Activated T-helper 17 cell treated with anti-CD3 and anti-CD28 coated beads, Interleukin-2, amount 50 U/mL, for 72 hours (primary cell): ENCODE results near the gene SMARCC1. TPM values are rescaled to one million over a fixed set of nuclear protein-coding genes. Genes with fewer than 3 reads are reported as not detected.

ENCODE experiments used
- ATAC-seq: fragments of 150-1000 bp; cut with Tn5 transposase; replicated peaks from 2 replicates; pipeline ENCODE4 v1.10.0; 2021; ENCODE audit warnings: mild to moderate bottlenecking, moderate library complexity
- H3K27ac Mint-ChIP-seq: one replicate; pipeline ENCODE4 v1.8.0; 2022; ENCODE audit warnings: mixed read lengths
- H3K27me3 Mint-ChIP-seq: one replicate; pipeline ENCODE4 v1.8.0; 2022; ENCODE audit warnings: mixed read lengths
- H3K36me3 Mint-ChIP-seq: one replicate; pipeline ENCODE4 v1.8.0; 2022; ENCODE audit warnings: low read depth, mild to moderate bottlenecking, mixed read lengths
- H3K4me1 Mint-ChIP-seq: one replicate; pipeline ENCODE4 v1.8.0; 2022; ENCODE audit warnings: mixed read lengths
- H3K4me3 Mint-ChIP-seq: one replicate; pipeline ENCODE4 v1.8.0; 2022; ENCODE audit warnings: mild to moderate bottlenecking, mixed read lengths
- H3K9me3 Mint-ChIP-seq: one replicate; pipeline ENCODE4 v1.8.0; 2022; ENCODE audit warnings: mixed read lengths
- total RNA-seq, 2 donors: library from RNA; stranded (reverse); gene quantifications; one replicate each; pipeline ENCODE4 v1.2.3, GENCODE V29; 2022

SMARCC1 gene
- total RNA-seq, 2 donors from 2014 or later: 114 to 134 TPM

DNA sequence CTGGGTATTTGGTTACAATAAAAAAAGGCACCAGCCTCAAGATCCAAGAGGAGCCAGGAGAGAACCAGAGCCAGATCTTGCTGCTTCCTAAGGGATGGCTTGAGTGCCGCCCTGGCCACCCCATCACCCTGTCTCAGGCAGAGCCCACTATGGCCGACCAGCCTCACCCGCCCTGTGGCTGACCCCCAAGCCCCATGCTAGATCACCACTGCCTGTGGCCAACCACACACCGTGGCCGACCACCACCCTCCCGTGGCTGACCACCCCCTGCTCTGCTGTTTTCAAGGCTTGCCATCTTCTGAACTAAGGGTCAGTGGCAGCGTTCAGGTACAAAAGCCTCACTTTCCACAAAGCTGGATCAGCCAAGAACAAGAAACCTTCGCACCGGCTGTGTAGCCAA lies 215.0 kb downstream of the SMARCC1 start:
- H3K27ac Mint-ChIP-seq: no peak overlapping the region
- H3K27me3 Mint-ChIP-seq: no peaks in the 10 kb centered on the region
- H3K4me3 Mint-ChIP-seq: no peak overlapping the region
- H3K4me1 Mint-ChIP-seq: no peaks in the 10 kb centered on the region
- H3K9me3 Mint-ChIP-seq: no peaks in the 10 kb centered on the region
- no peak for ATAC-seq
- H3K36me3 Mint-ChIP-seq: no peaks in the 10 kb centered on the region

DNA sequence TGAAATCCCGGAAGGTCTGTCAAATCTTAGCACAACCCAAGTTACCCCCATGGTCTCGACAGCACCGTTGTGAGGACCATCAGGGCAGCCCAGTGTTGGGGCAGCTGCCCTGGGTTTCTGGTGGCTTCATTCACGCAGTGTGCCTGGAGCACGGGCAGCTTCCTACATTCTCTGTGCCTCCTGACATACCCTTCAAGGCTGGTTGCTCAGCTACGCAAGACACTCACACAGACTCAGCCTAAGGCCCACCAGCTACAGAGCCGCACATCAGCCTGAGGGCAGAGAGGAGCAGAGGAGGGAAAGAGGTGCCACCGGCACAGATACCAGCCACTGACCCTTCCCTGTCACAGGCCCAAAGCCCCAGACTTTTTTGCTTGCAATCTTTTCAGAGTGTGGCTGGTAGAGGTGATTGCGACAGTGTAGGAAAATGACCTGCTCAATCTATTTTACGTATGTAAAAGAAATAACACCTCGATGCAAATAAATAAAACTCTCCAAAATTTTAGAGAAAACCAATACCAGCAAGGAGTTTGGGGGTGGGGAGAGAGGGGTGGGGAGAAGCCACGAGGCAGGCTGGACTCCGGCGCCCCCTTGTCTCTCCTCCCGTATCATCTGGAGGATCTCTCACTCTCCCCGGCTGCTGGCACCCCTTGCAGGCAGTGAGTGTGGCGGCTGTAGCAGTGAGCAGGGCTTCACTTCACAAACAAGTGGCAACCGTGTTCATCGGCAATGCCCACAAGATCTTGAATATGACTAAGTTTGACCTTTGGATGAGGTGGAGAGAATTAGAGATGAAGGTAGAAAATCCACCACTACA lies 215.8 kb downstream of the SMARCC1 start:
- ATAC-seq: no peak
- H3K4me3 Mint-ChIP-seq: no peak overlapping the region
- no peaks in the 10 kb centered on the region for H3K4me1 Mint-ChIP-seq
- H3K9me3 Mint-ChIP-seq: no peaks in the 10 kb centered on the region
- H3K27me3 Mint-ChIP-seq: no peaks in the 10 kb centered on the region
- no peaks in the 10 kb centered on the region for H3K36me3 Mint-ChIP-seq
- no peak overlapping the region for H3K27ac Mint-ChIP-seq

DNA sequence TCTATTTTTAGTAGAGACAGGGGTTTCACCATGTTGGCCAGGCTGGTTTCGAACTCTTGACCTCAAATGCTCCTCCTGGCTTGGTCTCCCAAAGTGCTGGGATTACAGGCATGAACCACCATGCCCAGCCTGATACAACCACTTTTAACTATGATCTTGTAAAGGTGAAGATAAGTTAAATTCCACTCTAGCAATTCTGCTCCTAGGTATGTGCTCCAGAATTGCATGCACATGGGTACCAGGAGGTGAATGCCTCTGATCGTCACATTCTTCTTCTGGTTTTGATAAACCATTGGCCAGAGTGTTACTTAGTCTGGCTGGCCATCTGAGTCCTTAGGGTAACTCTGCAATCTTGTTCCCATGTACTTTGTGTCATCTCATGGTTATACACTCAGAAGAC lies 225.3 kb downstream of the SMARCC1 start:
- no peak overlapping the region for H3K27ac Mint-ChIP-seq
- no peaks in the 10 kb centered on the region for H3K36me3 Mint-ChIP-seq
- no peak for ATAC-seq
- no peaks in the 10 kb centered on the region for H3K9me3 Mint-ChIP-seq
- no peaks in the 10 kb centered on the region for H3K4me1 Mint-ChIP-seq
- H3K4me3 Mint-ChIP-seq: no peak overlapping the region
- H3K27me3 Mint-ChIP-seq: peaks cover 7% of the 10 kb centered on the region

DNA sequence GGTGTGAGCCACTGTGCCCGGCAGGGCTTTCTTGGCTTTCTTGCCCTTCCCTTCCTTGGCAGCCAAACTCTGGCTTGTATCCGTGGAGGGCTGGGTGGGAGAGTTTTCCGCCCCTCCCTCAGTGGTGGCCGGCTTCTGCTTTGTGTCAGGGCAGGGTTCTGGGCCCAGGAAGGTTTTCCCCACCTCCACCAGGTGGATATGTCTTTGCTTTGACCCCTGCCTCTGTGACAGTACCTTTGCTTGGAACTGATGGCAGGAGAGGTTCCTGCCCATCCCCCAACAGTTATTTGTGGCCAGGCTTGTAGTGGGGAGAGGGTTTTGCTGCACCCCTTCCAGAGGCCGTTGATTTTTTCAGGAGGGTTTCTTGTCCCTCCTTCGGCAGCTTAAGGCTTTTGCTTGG lies 227.4 kb downstream of the SMARCC1 start:
- H3K4me1 Mint-ChIP-seq: no peaks in the 10 kb centered on the region
- no peaks in the 10 kb centered on the region for H3K9me3 Mint-ChIP-seq
- no peak for ATAC-seq
- H3K36me3 Mint-ChIP-seq: no peaks in the 10 kb centered on the region
- no peak overlapping the region for H3K27ac Mint-ChIP-seq
- H3K27me3 Mint-ChIP-seq: peaks cover 17% of the 10 kb centered on the region
- no peak overlapping the region for H3K4me3 Mint-ChIP-seq

DNA sequence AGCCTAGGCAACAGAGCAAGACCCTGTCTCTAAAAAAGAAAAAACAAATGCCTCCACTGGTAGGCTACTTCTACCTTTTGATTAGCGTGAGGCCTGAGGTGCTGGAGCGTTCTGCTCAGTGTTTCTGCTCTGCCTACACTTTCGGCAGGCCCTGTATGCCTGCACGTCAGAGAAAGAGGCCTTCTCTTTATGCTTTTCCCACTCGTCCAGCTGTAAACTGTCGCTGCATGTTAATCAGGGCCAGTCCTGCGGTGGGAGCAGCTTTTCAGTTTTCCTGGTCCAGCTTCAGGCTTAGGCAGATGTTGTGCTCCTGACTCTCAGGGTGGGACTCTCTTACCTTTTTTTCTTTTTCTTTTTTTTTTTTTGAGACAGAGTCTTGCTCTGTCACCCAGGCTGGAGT lies 228.3 kb downstream of the SMARCC1 start:
- Mint-ChIP-seq H3K36me3 (no peaks in the 10 kb centered on the region), H3K27me3 (peaks cover 17% of the 10 kb centered on the region), H3K27ac (no peak overlapping the region), H3K9me3 (no peaks in the 10 kb centered on the region), H3K4me3 (no peak overlapping the region), H3K4me1 (no peaks in the 10 kb centered on the region)
- ATAC-seq: no peak

DNA sequence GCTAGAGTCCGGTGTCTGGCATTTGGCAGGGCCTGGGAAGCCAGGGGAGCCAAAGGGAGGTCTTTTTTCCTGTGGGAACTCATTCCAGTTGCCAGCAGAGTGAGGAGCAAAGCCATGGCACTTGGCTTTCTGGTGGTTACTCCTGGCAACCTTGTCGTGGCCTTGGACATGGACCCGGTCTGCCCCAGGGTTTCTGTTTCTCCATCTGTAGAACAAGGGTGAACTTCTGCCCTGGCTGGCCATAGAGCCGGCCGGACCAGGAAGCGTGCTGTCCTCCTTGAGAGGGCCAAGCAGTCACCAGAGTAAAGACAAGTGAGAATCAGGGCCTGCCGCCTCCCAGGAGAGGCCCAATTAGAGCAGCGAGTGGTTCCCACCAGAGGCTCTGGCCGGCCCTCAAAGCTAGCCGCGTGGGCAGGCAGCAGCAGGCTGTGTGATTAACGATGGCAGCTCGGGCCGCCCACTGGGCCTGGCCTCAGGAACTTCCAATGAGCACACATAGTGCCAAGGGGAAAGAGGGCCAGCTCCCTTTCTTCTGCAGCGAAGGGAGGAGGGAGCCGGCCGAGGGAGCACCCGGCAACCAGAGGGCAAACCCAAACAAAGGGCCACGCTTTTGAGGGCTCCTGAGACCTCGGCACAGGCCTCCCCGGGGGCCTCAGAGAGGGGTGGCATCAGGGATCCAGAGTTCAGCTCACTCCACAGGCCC lies 239.1 kb downstream of the SMARCC1 start:
- Mint-ChIP-seq H3K27me3 (peaks cover 4% of the 10 kb centered on the region), H3K36me3 (no peaks in the 10 kb centered on the region), H3K27ac (no peak overlapping the region), H3K4me1 (peaks cover under 1% of the 10 kb centered on the region), H3K4me3 (no peak overlapping the region), H3K9me3 (no peaks in the 10 kb centered on the region)
- ATAC-seq: no peak

DNA sequence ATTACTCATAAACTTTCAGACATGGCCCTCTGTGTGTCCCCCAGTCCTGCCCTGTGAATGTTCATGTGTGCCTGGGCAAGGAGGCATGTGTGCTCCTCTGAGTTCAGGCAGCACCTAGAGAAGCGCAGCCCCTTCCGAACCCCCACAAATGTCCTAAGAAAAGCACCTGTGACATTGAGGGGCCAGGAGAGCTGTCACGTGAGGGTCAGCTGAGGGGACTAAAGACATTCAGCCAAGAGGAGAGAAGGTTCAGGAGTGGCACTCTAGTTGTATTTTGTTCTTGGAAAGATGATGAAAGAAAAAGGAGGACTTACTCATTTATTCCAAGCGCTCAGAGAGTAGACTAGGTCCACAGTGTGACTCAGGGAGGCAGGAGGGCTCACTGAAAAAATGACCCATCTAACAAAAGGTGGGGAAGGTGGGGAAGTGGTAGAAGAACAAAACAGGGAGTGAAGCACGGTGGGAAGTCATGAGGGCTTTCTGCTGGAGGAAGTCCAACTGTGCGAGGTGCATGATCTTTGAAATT lies 240.0 kb downstream of the SMARCC1 start:
- ATAC-seq: no peak
- H3K9me3 Mint-ChIP-seq: no peaks in the 10 kb centered on the region
- peaks cover 4% of the 10 kb centered on the region for H3K27me3 Mint-ChIP-seq
- no peak overlapping the region for H3K4me3 Mint-ChIP-seq
- no peak overlapping the region for H3K27ac Mint-ChIP-seq
- no peaks in the 10 kb centered on the region for H3K4me1 Mint-ChIP-seq
- no peaks in the 10 kb centered on the region for H3K36me3 Mint-ChIP-seq

DNA sequence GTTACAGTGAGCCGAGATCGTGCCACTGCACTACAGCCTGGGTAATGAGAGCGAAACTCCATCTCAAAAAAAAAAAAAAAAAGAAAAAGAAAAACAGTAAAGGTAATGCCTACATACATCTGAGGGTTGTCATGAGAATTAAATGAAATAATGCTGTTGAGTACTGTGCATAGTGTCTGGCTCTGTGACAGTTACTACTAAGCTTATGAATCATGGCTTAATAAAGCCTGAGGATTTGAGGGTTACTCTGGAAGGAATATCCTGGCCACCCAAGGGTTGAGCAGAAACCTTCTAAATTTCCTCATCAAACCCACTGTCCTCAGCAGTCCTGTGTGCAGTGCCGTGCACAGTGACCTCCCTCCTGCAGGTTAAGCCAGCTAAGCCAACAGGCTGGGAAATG lies 241.4 kb downstream of the SMARCC1 start:
- ATAC-seq: no peak
- H3K27ac Mint-ChIP-seq: no peak overlapping the region
- no peaks in the 10 kb centered on the region for H3K4me1 Mint-ChIP-seq
- no peaks in the 10 kb centered on the region for H3K9me3 Mint-ChIP-seq
- H3K36me3 Mint-ChIP-seq: no peaks in the 10 kb centered on the region
- H3K4me3 Mint-ChIP-seq: no peak overlapping the region
- H3K27me3 Mint-ChIP-seq: peaks cover 4% of the 10 kb centered on the region

DNA sequence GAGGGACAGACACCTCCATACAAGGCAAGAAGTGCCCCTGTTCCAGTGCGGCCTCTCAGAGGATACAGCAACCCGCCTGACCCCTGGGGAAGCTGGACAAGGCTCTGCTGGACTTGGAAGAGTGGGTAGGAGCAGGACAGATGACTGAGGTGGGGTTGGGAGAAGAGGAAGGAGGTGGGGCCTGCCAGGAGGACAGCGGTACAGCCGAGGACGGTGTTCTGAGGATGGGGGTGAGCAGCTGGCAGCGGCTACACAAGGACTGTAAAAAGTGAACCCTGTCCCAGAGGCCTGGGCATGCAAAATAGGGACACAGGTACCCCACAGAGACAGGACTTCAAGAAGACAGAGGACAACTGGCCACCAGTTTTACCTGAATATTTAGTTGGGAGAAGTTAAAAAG lies 244.7 kb downstream of the SMARCC1 start:
- no peak for ATAC-seq
- no peaks in the 10 kb centered on the region for H3K4me1 Mint-ChIP-seq
- H3K27ac Mint-ChIP-seq: no peak overlapping the region
- H3K4me3 Mint-ChIP-seq: no peak overlapping the region
- H3K27me3 Mint-ChIP-seq: peaks cover 4% of the 10 kb centered on the region
- no peaks in the 10 kb centered on the region for H3K9me3 Mint-ChIP-seq
- no peaks in the 10 kb centered on the region for H3K36me3 Mint-ChIP-seq

DNA sequence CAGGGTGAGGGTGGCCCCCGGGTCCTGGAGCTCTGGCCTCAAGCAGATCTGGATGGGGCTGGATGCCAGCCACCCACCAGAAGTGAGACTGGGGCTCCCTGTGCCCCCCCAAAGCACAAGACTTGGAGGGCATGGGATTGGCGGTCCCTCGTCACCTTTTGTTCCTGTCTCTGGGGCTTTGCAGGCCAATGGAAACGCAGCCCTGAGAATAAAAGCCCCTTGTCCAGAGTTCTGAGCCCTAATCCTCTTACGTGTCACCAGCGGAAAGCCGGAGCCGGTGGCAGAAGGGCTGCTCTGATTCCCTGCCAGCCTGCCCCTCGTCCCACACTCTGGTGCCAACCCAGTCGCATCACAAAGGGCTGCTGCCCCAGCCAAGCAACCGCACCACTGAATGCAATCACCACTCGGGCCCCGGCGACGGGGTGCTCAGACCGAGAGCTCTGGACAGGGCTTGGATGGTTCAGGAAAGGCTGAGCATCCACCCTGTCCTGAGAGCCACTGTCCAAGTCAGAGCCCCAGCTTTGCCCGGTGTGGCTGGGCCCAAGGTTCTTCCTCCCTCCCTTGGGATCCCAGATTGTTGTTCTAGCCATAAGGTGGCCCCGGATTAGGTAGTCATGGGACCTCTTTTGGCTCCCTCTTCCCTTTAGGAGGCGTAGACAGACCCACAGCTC lies 245.3 kb downstream of the SMARCC1 start:
- H3K4me1 Mint-ChIP-seq: no peaks in the 10 kb centered on the region
- no peak overlapping the region for H3K27ac Mint-ChIP-seq
- peaks cover 4% of the 10 kb centered on the region for H3K27me3 Mint-ChIP-seq
- H3K9me3 Mint-ChIP-seq: no peaks in the 10 kb centered on the region
- ATAC-seq: no peak
- H3K36me3 Mint-ChIP-seq: no peaks in the 10 kb centered on the region
- H3K4me3 Mint-ChIP-seq: no peak overlapping the region

Other genes with a start within 250 kb of the SMARCC1 start
- gene CSPG5, start 203.0 kb downstream of the SMARCC1 start, total RNA-seq: under 1 TPM; 0.79 to 0.91 TPM
- 10 to 100 TPM; 48.8 to 93.8 TPM for gene DHX30, start 21.2 kb upstream of the SMARCC1 start, total RNA-seq
- 100 to 1,000 TPM in 1 of 2 donors, 10 to 100 TPM in 1; 97.5 to 130 TPM for gene MAP4, start 234.5 kb upstream of the SMARCC1 start, total RNA-seq